DOHH2 (cell line): ENCODE data around the gene COL4A2.
"Not testable (repeated sequence)": the region's sequence is repeated elsewhere in the genome, so short reads cannot be mapped to it uniquely, and the experiment has no call there.

Experiments used
- H3F3A ChIP-seq: fragments of 200-600 bp; sonication (generic), shearing (Covaris generic); 2 replicates; pipeline ENCODE4 v1.6.0; 2016; ENCODE audit warnings: antibody characterized with exemption, mild to moderate bottlenecking; ENCODE audit not compliant: control insufficient read depth, insufficient read depth
- H3K27ac ChIP-seq: fragments of 200-600 bp; sonication (generic); 2 replicates; pipeline ENCODE4 v1.5.1; 2014; ENCODE audit warnings: low read depth, mild to moderate bottlenecking, low read length, moderate library complexity
- H3K27me3 ChIP-seq: fragments of 200-600 bp; sonication (generic); 2 replicates; pipeline ENCODE4 v1.6.1; 2014; ENCODE audit warnings: mild to moderate bottlenecking, low read length, mixed read lengths; ENCODE audit not compliant: control insufficient read depth
- H3K36me3 ChIP-seq: fragments of 200-600 bp; sonication (generic); 2 replicates; pipeline ENCODE4 v1.6.1; 2014; ENCODE audit warnings: mild to moderate bottlenecking, low read length, moderate library complexity, mixed read lengths; ENCODE audit not compliant: control insufficient read depth
- H3K4me1 ChIP-seq: fragments of 200-600 bp; sonication (generic); 2 replicates; pipeline ENCODE4 v1.6.1; 2014; ENCODE audit warnings: mild to moderate bottlenecking, low read length, mixed read lengths; ENCODE audit not compliant: control insufficient read depth
- H3K4me2 ChIP-seq: fragments of 200-600 bp; sonication (generic); 2 replicates; pipeline ENCODE4 v1.6.0; 2014; ENCODE audit warnings: mild to moderate bottlenecking, low read length, moderate library complexity
- H3K4me3 ChIP-seq: fragments of 200-600 bp; sonication (generic); 2 replicates; pipeline ENCODE4 v1.5.1; 2014; ENCODE audit warnings: mild to moderate bottlenecking, low read length, mixed read lengths
- H3K79me2 ChIP-seq: fragments of 200-600 bp; sonication (generic); 2 replicates; pipeline ENCODE4 v1.6.1; 2014; ENCODE audit warnings: mild to moderate bottlenecking, low read length, mixed read lengths; ENCODE audit not compliant: control insufficient read depth
- H3K9me2 ChIP-seq: fragments of 200-600 bp; sonication (generic); replicated peaks from 2 replicates; pipeline ENCODE4 v1.6.1; 2014; ENCODE audit warnings: mild to moderate bottlenecking, low read length, mixed read lengths; ENCODE audit not compliant: control insufficient read depth
- H3K9me3 ChIP-seq: fragments of 200-600 bp; sonication (generic); 2 replicates; pipeline ENCODE4 v1.6.1; 2014; ENCODE audit warnings: antibody characterized with exemption, low read length, mixed read lengths; ENCODE audit not compliant: control insufficient read depth, insufficient read depth
- H4K20me1 ChIP-seq: fragments of 200-600 bp; sonication (generic); 2 replicates; pipeline ENCODE4 v1.6.0; 2014; ENCODE audit warnings: low read depth, mild to moderate bottlenecking, antibody characterized with exemption, low read length, moderate library complexity; ENCODE audit not compliant: control insufficient read depth, insufficient read depth
- CTCF ChIP-seq: fragments of 200-600 bp; sonication (generic); IDR thresholded peaks from one replicate; pipeline ENCODE4 v1.5.1; 2014; ENCODE audit warnings: antibody characterized with exemption, mild to moderate bottlenecking, low read depth, low read length; ENCODE audit not compliant: poor library complexity, severe bottlenecking
- EZH2phosphoT487 ChIP-seq: fragments of 200-600 bp; sonication (generic); IDR thresholded peaks from 2 replicates; pipeline ENCODE4 v1.6.1; 2017; ENCODE audit warnings: borderline replicate concordance, mild to moderate bottlenecking, antibody characterized with exemption, low read length, moderate library complexity, mixed read lengths

COL4A2 gene

GRCh38 chr13:110310541-110311442 lies 3.7 kb downstream of the COL4A2 start:
- TF ChIP-seq EZH2phosphoT487: no peak
- TF ChIP-seq CTCF: no peak
- Histone ChIP-seq H4K20me1 (no peaks in the 10 kb centered on the region), H3K4me2 (no peak overlapping the region), H3K4me3 (no peak overlapping the region), H3K36me3 (no peaks in the 10 kb centered on the region), H3K9me2 (no peaks in the 10 kb centered on the region), H3K9me3 (no peaks in the 10 kb centered on the region), H3K79me2 (no peaks in the 10 kb centered on the region), H3K4me1 (no peaks in the 10 kb centered on the region), H3K27me3 (no peaks in the 10 kb centered on the region), H3K27ac (no peak overlapping the region), H3F3A (no peaks in the 10 kb centered on the region)

- H3K27ac ChIP-seq: no peak overlapping the region
- no peaks in the 10 kb centered on the region for H3K79me2 ChIP-seq
These were observed 4.6 kb downstream of the COL4A2 start for GRCh38 chr13:110311443-110312338.

GRCh38 chr13:110312339-110313031 lies 5.4 kb downstream of the COL4A2 start:
- H4K20me1 ChIP-seq: no peaks in the 10 kb centered on the region
- no peak overlapping the region for H3K27ac ChIP-seq
- no peak overlapping the region for H3K4me2 ChIP-seq
- no peaks in the 10 kb centered on the region for H3K9me3 ChIP-seq
- H3K4me1 ChIP-seq: no peaks in the 10 kb centered on the region
- H3F3A ChIP-seq: no peaks in the 10 kb centered on the region
- TF ChIP-seq EZH2phosphoT487 (no peak), CTCF (no peak)
- no peaks in the 10 kb centered on the region for H3K79me2 ChIP-seq
- no peak overlapping the region for H3K4me3 ChIP-seq
- no peaks in the 10 kb centered on the region for H3K27me3 ChIP-seq
- H3K9me2 ChIP-seq: no peaks in the 10 kb centered on the region
- no peaks in the 10 kb centered on the region for H3K36me3 ChIP-seq

More at GRCh38 chr13:110311443-110312338, 4.6 kb downstream of the COL4A2 start:
- no peaks in the 10 kb centered on the region for H3K9me2 ChIP-seq
- no peak overlapping the region for H3K4me3 ChIP-seq
- H3K9me3 ChIP-seq: no peaks in the 10 kb centered on the region
- H3K27me3 ChIP-seq: no peaks in the 10 kb centered on the region
- TF ChIP-seq EZH2phosphoT487: no peak
- TF ChIP-seq CTCF: no peak
- H3K4me1 ChIP-seq: no peaks in the 10 kb centered on the region
- H4K20me1 ChIP-seq: no peaks in the 10 kb centered on the region
- no peaks in the 10 kb centered on the region for H3K36me3 ChIP-seq
- no peaks in the 10 kb centered on the region for H3F3A ChIP-seq
- no peak overlapping the region for H3K4me2 ChIP-seq

GRCh38 chr13:110313261-110313660 lies 6.2 kb downstream of the COL4A2 start:
- not testable (repeated sequence) for H3K4me3 ChIP-seq, H4K20me1 ChIP-seq, H3K9me2 ChIP-seq, H3K36me3 ChIP-seq, H3K4me2 ChIP-seq, H3K79me2 ChIP-seq, H3K4me1 ChIP-seq, H3K27ac ChIP-seq, H3K27me3 ChIP-seq, H3F3A ChIP-seq, H3K9me3 ChIP-seq

GRCh38 chr13:110313733-110314132 lies 6.6 kb downstream of the COL4A2 start:
- H3K9me3 ChIP-seq, H3F3A ChIP-seq, H4K20me1 ChIP-seq, H3K9me2 ChIP-seq, H3K4me2 ChIP-seq, H3K79me2 ChIP-seq, H3K4me3 ChIP-seq, H3K27ac ChIP-seq, H3K36me3 ChIP-seq, H3K4me1 ChIP-seq, H3K27me3 ChIP-seq: not testable (repeated sequence)
